GM18861 (cell line): ENCODE measurements around the gene PRMT5.
"Not testable (repeated sequence)": the region's sequence is repeated elsewhere in the genome, so short reads cannot be mapped to it uniquely, and the experiment has no call there.

Experiments
- ATAC-seq: cut with Tn5 transposase; IDR thresholded peaks from one replicate; pipeline ENCODE4 v1.9.1; 2021; ENCODE audit not compliant: unreplicated experiment

Gene PRMT5

GRCh38 chr14:22929104-22929960, at the start of gene PRMT5:
PRMT5 (minus strand) TSS chr14:22929376; CDS start chr14:22929361, 15 bp downstream.
- ATAC-seq, result peak; percentile 88

- no peak for ATAC-seq
Measured at GRCh38 chr14:22978487-22978837, 49.3 kb upstream of the PRMT5 start.

DNA sequence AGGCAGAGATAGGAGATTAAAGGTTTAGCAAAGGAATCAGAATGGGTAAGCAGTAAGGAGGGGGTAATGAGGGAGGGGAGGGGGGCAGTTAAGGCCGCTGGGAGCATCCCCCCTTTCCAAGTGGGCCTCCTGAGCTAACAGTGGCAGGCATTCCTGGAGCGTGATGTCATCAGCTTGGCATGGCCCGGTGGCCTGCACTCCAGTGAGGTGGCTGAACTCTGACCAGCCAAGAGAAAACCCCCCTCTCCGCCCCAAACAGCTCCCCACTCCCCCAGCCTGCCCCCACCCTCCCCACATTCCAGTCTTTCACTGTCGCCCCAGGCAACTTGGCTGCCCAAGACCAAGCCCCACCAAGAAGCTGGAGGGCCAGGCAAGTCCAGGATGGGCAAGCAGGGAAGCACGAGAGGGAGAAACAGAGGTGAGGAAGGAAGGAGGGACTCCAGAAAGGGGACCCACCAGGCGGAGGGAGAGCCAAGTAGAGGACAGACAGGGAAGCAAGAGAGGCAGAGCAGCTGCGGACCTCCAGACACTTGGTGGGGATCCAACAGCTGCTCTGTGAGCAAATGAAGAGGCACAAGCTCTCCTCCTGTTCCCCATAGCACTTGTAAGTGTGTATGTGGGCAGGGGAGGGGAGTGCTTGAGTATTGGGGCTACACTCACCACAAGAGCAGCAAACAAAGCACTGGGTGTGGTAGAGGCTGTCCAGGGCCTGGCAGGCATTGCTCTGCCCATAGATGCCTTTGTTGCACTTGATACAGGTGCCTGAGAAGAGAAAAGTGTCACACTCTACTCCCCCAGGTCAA, 48.7 kb upstream of the PRMT5 start:
- no peak for ATAC-seq

DNA sequence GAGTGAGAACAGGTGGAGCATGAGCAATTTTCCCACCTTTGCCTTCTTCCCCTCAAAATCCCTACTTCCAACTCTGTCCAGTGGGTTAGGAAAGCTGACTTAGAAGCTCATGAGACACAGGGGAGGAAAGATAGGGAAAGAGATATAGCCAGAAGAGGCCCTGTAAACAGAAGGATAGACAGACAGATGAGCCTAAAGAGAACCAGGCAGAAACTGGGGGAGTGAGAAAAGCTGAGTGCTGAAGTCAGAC, 48.2 kb upstream of the PRMT5 start:
- ATAC-seq, result no peak

GRCh38 chr14:22976620-22977433, 47.7 kb upstream of the PRMT5 start:
- ATAC-seq, result no peak

- ATAC-seq, result no peak
Measured at GRCh38 chr14:22974530-22975313, 45.5 kb upstream of the PRMT5 start.

- ATAC-seq, result no peak
Measured at GRCh38 chr14:22973217-22974032, 44.2 kb upstream of the PRMT5 start.

DNA sequence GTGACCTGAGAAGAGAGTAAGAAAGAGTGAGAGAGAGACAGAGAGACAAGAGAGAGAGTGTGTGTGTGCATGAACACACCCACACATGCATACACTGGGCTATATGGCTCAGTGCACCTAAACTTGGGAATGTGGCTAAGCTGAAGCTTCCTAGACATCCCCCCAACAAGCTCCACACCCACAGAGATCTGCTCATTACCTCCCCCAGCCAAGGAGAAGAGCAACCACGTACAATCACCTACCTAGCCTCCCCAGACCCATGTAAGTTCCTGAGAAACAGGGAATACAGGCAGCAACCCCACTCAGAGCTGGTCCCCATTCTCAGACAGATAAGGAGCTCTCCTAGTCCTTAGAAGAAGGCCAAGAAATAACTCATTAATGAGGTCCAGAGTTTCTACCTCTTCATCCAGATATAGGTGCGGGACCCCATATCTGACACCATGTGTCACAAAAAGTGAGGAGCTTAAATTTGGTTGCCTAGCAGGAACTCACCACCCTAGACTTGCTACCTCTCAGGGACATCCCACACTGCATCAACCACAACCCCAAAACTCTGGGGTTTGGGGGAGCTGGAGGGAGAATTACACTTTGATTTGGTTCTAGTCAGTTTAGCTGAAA, 43.2 kb upstream of the PRMT5 start:
- no peak for ATAC-seq

GRCh38 chr14:22971152-22971551, 42.0 kb upstream of the PRMT5 start:
- no peak for ATAC-seq

- no peak for ATAC-seq
Measured at GRCh38 chr14:22966783-22967269, 37.6 kb upstream of the PRMT5 start.

GRCh38 chr14:22965916-22966782, 37.0 kb upstream of the PRMT5 start:
- not testable (repeated sequence) for ATAC-seq

GRCh38 chr14:22962061-22962676, 33.0 kb upstream of the PRMT5 start:
- no peak for ATAC-seq

GRCh38 chr14:22955702-22956569, 26.8 kb upstream of the PRMT5 start:
- no peak for ATAC-seq

- no peak for ATAC-seq
Measured at GRCh38 chr14:22952418-22952817, 23.2 kb upstream of the PRMT5 start.

DNA sequence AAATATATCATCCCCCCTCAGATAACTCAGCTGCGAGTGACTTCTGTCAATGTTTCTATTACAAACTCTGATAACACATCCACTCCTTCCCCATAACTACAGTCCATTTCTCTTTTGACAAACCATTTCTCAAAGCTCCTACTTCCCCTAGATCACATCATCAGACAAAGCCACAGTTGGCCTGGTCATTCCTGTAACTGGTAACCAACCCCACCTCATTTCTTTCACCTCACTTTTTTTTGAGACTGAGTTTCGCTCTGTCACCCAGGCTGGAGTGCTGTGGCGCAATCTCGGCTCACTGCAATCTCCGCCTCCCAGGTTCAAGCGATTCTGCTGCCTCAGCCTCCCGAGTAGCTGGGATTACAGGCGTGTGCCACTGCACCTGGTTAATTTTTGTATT, 22.6 kb upstream of the PRMT5 start:
- not testable (repeated sequence) for ATAC-seq

- no peak for ATAC-seq
Measured at GRCh38 chr14:22945642-22946041, 16.5 kb upstream of the PRMT5 start.

GRCh38 chr14:22939684-22940083, 10.5 kb upstream of the PRMT5 start:
- ATAC-seq, result no peak
